Omental fat pad (tissue), 4 donors: Measurements from ENCODE around the gene C11orf68. TPM values are rescaled to one million over a fixed set of nuclear protein-coding genes. Genes with fewer than 3 reads are reported as not detected.
"Not testable (repeated sequence)": the region's sequence is repeated elsewhere in the genome, so short reads cannot be mapped to it uniquely, and the experiment has no call there.

ENCODE experiments used
- ATAC-seq: fragments of 150-250 bp; one replicate; pipeline ENCODE4 v1.9.1; 2016; ENCODE audit warnings: mild to moderate bottlenecking, moderate library complexity; ENCODE audit not compliant: low FRiP score
- DNase-seq: peaks from one replicate; pipeline ENCODE4 v3.0.0-alpha.2; 2019; ENCODE audit warnings: low spot score
- CTCF ChIP-seq, 3 donors: fragments of 450-650 bp; IDR thresholded peaks; one replicate each; pipeline ENCODE4 v1.5.1; 2016 to 2017; ENCODE audit warnings: antibody characterized with exemption in 3 of 3, mild to moderate bottlenecking in 3 of 3, moderate library complexity in 2 of 3
- total RNA-seq, 4 donors: library from RNA; depleted of rRNA; stranded (reverse); fragments of >200 nt; gene quantifications; one replicate each; pipeline ENCODE4 v1.1.0, GENCODE V29; 2016

Gene C11orf68
- total RNA-seq, 4 donors from 2014 or later = 14.0 to 18.8 (median 17.5) TPM

GRCh38 chr11:65960824-65961266 is 42.0 kb upstream of the C11orf68 start:
- TF ChIP-seq CTCF (IDR thresholded peaks at IDR 0.05) = no peak
- DNase-seq (no peak), ATAC-seq (no peak)

DNA sequence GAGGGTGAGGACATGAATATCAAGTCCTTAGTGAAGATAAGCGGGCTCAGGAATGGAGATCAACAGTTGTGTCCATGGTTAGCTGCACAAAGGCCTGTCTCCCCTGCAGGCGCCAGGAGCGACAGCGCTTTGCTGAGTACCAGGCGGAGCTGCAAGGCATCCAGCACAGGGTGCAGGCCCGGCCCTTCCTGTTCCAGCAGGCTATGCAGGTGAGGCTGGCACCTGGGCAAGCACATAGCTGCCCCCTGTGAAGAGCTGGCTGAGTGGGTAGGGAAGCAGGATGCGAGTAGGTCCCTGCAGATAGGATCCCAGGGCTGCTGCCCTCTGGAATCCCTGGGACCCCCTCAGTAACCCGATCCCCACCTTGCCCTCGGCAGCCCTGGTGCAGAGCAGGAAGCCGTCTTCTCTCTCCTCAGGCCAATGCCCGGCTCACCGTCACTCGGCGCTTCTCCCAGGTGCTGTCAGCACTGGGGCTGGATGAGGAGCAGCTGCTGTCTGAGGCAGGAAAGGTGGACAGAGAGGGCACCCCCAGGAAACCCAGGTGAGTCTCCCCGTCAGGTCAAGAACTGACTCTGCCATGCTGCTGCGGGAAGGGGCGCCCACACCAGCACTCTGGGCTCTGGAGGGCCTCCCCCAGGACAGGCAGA is 40.0 kb upstream of the C11orf68 start:
- no peak for DNase-seq
- no peak for ATAC-seq
- TF ChIP-seq CTCF (IDR thresholded peaks at IDR 0.05) = no peak

DNA sequence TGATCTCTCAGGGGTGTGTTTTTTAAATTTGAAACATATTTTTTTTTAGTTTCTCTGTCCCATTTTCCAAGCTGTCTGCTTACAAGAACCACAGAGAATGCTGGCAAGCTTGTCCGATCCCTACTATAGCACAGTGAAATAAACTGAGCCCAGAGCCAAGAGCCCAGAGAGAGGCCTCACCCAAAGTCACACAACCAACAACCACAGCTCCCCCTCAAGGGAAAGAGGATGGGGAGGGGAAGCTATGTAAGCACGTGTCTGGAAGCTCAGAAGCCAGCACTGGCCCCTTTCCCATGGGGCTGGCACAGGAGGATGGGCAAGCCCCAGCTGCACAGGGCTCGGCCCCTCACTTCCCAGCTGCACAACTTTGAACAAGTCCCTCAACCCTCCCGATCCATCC is 39.4 kb upstream of the C11orf68 start:
- DNase-seq (no peak), ATAC-seq (no peak)
- TF ChIP-seq CTCF (IDR thresholded peaks at IDR 0.05) = no peak

DNA sequence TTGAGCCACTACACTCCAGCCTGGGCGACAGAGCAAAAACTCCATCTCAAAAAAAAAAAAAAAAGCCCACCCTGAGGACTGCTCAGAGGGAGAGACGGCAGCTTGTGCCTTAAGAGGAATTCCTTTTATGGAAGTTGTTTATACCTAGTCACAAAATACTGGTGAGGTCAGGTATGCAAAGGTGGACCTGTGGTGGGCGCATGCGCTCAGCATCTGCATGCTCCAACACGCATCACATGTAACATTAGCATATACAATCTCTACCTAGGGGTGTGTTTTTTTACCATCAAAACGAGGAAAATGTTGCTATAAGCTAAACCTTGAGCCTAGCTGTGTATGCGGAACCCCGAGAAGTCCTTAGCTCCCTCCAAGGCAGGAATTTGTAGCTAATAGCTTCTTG is 35.9 kb upstream of the C11orf68 start:
- DNase-seq = no peak
- no peak for ATAC-seq
- TF ChIP-seq CTCF (IDR thresholded peaks at IDR 0.05) = no peak

- no peak for TF ChIP-seq CTCF (IDR thresholded peaks at IDR 0.05)
Observed at GRCh38 chr11:65953471-65953870, 34.6 kb upstream of the C11orf68 start.

DNA sequence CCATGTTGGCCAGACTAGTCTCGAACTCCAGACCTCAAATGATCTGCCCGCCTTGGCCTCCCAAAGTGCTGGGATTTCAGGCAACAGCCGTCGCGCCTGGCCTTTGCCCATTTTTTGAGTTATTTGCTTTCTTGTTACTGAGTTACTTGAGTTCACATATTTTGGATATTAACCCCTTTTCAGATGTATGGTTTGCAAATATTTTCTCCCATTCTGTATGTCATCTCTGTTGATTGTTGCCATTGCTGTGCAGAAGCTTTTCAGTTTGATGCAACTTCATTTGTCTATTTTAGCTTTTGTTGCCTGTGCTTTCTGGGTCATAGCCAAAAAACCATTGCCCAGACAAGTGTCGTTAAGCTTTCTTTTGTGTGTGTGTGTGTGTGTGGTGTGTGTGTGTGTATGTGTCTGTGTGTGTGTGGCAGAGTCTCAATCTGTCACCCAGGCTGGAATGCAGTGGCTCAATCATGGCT is 33.2 kb upstream of the C11orf68 start:
- DNase-seq (no peak), ATAC-seq (no peak)
- no peak for TF ChIP-seq CTCF (IDR thresholded peaks at IDR 0.05)

More at GRCh38 chr11:65953471-65953870, 34.6 kb upstream of the C11orf68 start:
- no peak for ATAC-seq
- no peak for DNase-seq

DNA sequence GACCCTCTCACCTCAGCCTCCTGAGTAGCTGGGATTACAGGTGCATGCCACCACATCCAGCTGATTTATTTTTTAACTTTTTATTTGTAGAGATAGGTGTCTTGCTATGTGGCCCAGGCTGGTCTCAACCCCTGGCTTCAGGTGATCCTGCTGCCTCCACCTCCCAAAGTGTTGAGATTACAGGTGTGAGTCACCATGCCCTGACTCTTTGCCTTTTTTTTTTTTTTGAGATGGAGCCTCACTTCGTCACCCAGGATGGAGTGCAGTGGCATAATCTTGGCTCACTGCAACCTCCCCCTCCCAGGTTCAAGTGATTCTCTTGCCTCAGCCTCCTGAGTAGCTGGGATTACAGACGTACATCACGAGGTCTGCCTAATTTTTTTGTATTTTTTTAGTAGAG is 32.8 kb upstream of the C11orf68 start:
- not testable (repeated sequence) for DNase-seq

DNA sequence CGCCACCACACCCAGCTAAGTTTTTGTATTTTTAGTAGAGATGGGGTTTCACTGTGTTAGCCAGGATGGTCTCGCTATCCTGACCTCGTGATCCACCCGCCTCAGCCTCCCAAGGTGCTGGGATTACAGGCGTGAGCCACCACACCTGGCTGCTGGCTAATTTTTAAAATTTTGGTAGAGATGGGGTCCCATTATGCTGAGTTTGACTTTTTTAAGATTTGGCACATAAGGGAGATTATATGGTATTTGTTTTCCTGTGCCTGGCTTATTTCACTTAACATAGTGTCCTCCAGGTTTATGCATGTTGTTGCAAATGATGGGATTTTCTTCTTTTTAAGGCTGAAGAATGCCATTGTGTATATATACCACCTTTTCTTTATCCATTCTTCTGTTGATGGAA is 31.8 kb upstream of the C11orf68 start:
- ATAC-seq, DNase-seq: not testable (repeated sequence)

More for the DNA sequence above, 32.8 kb upstream of the C11orf68 start:
- not testable (repeated sequence) for ATAC-seq
